HL-60 (cell line): Measurements from ENCODE around the gene CNTNAP5.
"Not testable (repeated sequence)": the region's sequence is repeated elsewhere in the genome, so short reads cannot be mapped to it uniquely, and the experiment has no call there.

ENCODE experiments used
- DNase-seq, 2 experiments: peaks; one replicate each; pipeline ENCODE4 v3.0.0-alpha.2; 2010 to 2020; ENCODE audit warnings: low read depth in 1 of 2, low spot score in 1 of 2
- H3K27ac ChIP-seq: fragments of 250-450 bp; sonication (Bioruptor Pico); replicated peaks from 2 replicates; pipeline ENCODE4 v1.5.1; 2020; ENCODE audit warnings: mild to moderate bottlenecking, moderate library complexity
- H3K27me3 ChIP-seq: fragments of 250-450 bp; sonication (Bioruptor Pico); 2 replicates; pipeline ENCODE4 v1.5.1; 2021; ENCODE audit warnings: mild to moderate bottlenecking, moderate library complexity; ENCODE audit not compliant: insufficient read depth, poor library complexity, severe bottlenecking
- H3K4me3 ChIP-seq: replicated peaks from 2 replicates; pipeline ENCODE4 v1.5.1; 2011; ENCODE audit warnings: mild to moderate bottlenecking, control low read depth, low read length; ENCODE audit not compliant: insufficient read depth
- GABPA ChIP-seq: IDR thresholded peaks from 2 replicates; pipeline ENCODE4 v1.6.1; 2012; ENCODE audit warnings: low read depth
- POLR2AphosphoS5 ChIP-seq: IDR thresholded peaks from 2 replicates; pipeline ENCODE4 v1.6.1; 2012; ENCODE audit warnings: low read depth
- SPI1 ChIP-seq: IDR thresholded peaks from 2 replicates; pipeline ENCODE4 v1.6.1; 2012; ENCODE audit warnings: low read depth, mild to moderate bottlenecking, borderline replicate concordance
- TF ChIP-seq, protein P1 (sequence below): IDR thresholded peaks from 2 replicates; pipeline ENCODE4 v1.6.1; 2012; ENCODE audit warnings: low read depth; ENCODE audit not compliant: insufficient replicate concordance
- TF ChIP-seq, protein P2 (sequence below): IDR thresholded peaks from one replicate; pipeline ENCODE4 v1.5.1; 2011; ENCODE audit warnings: low read length, control low read depth, inconsistent platforms; ENCODE audit not compliant: insufficient read depth

The CNTNAP5 gene

DNA sequence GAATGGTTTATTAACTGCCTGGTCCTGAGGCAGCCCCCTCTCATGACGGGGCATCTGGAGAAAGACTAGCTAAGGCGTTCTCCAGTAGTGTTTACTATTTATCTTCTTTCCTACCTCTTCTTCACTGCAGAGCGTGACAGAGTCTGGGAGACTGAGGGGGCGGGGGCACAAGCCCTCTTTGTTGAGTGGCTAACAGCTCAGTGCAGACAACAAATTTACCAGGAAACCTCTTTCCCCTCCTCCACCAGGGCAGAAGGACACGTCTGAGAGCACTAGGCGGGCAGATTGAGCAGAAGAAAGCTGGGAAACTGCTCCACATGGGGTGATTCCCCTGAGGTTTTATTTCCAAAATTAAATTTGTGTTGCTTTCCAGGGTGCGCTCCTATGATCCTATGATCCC, 322.1 kb downstream of the CNTNAP5 start:
- H3K4me3 ChIP-seq, result no peak overlapping the region
- H3K27ac ChIP-seq, result no peak overlapping the region
- DNase-seq, result no peak
- H3K27me3 ChIP-seq, result no peaks in the 10 kb centered on the region
- no peak for TF ChIP-seq POLR2AphosphoS5

DNA sequence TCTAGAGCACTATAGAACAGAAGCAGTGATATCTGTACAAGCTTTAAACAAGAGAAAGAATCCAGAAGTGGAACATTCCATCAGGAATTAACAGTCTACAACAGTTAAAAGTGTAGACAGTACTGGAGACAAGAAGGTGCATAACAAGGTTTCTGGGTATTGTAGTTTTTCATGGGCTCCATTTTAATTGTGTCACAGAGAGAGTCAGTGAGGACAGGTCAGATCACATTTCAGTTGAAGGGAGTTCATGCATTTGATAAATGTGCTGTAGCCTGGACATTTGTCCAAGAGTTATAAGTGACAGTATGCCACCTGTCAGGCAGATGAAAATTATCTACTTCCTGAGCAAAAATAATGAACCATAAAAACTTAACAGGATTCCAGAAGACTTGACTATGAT, 328.6 kb downstream of the CNTNAP5 start:
- no peak for DNase-seq
- no peak overlapping the region for H3K27ac ChIP-seq
- H3K27me3 ChIP-seq, result no peaks in the 10 kb centered on the region
- H3K4me3 ChIP-seq, result no peak overlapping the region
- TF ChIP-seq, protein P1, sequence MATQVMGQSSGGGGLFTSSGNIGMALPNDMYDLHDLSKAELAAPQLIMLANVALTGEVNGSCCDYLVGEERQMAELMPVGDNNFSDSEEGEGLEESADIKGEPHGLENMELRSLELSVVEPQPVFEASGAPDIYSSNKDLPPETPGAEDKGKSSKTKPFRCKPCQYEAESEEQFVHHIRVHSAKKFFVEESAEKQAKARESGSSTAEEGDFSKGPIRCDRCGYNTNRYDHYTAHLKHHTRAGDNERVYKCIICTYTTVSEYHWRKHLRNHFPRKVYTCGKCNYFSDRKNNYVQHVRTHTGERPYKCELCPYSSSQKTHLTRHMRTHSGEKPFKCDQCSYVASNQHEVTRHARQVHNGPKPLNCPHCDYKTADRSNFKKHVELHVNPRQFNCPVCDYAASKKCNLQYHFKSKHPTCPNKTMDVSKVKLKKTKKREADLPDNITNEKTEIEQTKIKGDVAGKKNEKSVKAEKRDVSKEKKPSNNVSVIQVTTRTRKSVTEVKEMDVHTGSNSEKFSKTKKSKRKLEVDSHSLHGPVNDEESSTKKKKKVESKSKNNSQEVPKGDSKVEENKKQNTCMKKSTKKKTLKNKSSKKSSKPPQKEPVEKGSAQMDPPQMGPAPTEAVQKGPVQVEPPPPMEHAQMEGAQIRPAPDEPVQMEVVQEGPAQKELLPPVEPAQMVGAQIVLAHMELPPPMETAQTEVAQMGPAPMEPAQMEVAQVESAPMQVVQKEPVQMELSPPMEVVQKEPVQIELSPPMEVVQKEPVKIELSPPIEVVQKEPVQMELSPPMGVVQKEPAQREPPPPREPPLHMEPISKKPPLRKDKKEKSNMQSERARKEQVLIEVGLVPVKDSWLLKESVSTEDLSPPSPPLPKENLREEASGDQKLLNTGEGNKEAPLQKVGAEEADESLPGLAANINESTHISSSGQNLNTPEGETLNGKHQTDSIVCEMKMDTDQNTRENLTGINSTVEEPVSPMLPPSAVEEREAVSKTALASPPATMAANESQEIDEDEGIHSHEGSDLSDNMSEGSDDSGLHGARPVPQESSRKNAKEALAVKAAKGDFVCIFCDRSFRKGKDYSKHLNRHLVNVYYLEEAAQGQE, result no peak
- no peak for TF ChIP-seq POLR2AphosphoS5
- TF ChIP-seq, protein P2, sequence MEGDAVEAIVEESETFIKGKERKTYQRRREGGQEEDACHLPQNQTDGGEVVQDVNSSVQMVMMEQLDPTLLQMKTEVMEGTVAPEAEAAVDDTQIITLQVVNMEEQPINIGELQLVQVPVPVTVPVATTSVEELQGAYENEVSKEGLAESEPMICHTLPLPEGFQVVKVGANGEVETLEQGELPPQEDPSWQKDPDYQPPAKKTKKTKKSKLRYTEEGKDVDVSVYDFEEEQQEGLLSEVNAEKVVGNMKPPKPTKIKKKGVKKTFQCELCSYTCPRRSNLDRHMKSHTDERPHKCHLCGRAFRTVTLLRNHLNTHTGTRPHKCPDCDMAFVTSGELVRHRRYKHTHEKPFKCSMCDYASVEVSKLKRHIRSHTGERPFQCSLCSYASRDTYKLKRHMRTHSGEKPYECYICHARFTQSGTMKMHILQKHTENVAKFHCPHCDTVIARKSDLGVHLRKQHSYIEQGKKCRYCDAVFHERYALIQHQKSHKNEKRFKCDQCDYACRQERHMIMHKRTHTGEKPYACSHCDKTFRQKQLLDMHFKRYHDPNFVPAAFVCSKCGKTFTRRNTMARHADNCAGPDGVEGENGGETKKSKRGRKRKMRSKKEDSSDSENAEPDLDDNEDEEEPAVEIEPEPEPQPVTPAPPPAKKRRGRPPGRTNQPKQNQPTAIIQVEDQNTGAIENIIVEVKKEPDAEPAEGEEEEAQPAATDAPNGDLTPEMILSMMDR, result no peak
- TF ChIP-seq GABPA, result no peak
- no peak for TF ChIP-seq SPI1

DNA sequence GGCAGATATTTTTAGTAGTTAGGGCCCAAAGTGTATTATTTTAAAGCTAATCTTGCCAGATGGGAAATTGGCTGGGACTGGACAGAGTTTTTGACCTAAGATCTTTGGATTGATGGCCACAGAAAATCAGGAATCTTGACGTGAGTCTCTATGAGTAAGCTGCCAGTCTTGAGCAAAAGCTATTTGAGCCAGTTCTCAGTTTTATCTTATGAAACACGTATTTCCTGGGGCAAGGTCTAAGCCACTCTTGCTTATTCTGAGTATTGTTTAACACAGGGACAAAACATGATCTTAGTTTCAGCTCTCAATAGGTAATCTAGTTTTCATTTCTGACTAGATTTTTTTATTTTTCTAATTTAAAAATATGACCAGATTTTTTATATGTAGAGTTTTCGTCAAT, 329.4 kb downstream of the CNTNAP5 start:
- H3K4me3 ChIP-seq, result no peak overlapping the region
- no peak overlapping the region for H3K27ac ChIP-seq
- no peak for DNase-seq
- TF ChIP-seq POLR2AphosphoS5 (no peak), SPI1 (no peak), GABPA (no peak)
- TF ChIP-seq, protein P2, result no peak
- TF ChIP-seq, protein P1, result no peak
- H3K27me3 ChIP-seq, result no peaks in the 10 kb centered on the region

DNA sequence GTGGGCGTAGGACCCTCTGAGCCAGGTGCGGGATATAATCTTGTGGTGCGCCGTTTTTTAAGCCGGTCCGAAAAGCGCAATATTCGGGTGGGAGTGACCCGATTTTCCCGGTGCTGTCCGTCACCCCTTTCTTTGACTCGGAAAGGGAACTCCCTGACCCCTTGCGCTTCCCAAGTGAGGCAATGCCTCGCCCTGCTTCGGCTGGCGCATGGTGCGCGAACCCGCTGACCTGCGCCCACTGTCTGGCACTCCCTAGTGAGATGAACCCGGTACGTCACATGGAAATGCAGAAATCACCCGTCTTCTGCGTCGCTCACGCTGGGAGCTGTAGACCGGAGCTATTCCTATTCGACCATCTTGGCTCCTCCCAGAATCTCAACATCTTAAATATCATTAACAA, 336.9 kb downstream of the CNTNAP5 start:
- H3K27ac ChIP-seq, H3K27me3 ChIP-seq, DNase-seq, H3K4me3 ChIP-seq: not testable (repeated sequence)

DNA sequence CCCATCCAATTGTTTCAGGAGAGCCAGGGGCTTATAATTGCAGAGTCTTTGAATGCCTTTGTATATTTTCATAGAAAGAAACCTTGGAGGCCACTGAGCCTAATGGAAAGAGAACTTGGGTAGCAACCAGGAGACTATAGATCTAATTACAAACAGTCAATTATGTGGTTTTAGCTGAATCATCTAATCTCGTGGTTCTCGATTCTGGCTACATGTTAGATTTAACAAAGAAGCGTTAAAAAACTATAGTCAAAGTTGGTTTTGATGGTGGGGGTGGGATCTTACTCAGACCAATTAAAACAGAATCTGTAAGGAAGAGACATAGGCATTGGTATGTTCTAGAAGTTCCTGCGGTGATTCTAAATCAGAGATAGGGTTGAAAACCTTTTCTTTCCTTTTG, 344.1 kb downstream of the CNTNAP5 start:
- H3K4me3 ChIP-seq, result no peak overlapping the region
- H3K27ac ChIP-seq, result no peak overlapping the region
- no peak for DNase-seq
- TF ChIP-seq SPI1 (no peak), POLR2AphosphoS5 (no peak), GABPA (no peak)
- TF ChIP-seq, protein P2, result no peak
- TF ChIP-seq, protein P1, result no peak
- no peaks in the 10 kb centered on the region for H3K27me3 ChIP-seq
